ENCODE measurements around the gene CDCP1. TPM values are rescaled to one million over a fixed set of nuclear protein-coding genes. Genes with fewer than 3 reads are reported as not detected.

The CDCP1 gene
- total RNA-seq, 1 donor from 2014 or later, result 53.5 TPM

- H3K4me3 ChIP-seq (ENCODE audit: low read depth, low read length), result no peak overlapping the region
- TF ChIP-seq, protein P1, sequence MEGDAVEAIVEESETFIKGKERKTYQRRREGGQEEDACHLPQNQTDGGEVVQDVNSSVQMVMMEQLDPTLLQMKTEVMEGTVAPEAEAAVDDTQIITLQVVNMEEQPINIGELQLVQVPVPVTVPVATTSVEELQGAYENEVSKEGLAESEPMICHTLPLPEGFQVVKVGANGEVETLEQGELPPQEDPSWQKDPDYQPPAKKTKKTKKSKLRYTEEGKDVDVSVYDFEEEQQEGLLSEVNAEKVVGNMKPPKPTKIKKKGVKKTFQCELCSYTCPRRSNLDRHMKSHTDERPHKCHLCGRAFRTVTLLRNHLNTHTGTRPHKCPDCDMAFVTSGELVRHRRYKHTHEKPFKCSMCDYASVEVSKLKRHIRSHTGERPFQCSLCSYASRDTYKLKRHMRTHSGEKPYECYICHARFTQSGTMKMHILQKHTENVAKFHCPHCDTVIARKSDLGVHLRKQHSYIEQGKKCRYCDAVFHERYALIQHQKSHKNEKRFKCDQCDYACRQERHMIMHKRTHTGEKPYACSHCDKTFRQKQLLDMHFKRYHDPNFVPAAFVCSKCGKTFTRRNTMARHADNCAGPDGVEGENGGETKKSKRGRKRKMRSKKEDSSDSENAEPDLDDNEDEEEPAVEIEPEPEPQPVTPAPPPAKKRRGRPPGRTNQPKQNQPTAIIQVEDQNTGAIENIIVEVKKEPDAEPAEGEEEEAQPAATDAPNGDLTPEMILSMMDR (conservative IDR thresholded peaks at IDR 0.05; ENCODE audit: low read depth, low read length), result no peak
- no peak for DNase-seq (ENCODE audit: low read depth)
Observed at GRCh38 chr3:45097296-45097883, 48.8 kb downstream of the CDCP1 start.

DNA sequence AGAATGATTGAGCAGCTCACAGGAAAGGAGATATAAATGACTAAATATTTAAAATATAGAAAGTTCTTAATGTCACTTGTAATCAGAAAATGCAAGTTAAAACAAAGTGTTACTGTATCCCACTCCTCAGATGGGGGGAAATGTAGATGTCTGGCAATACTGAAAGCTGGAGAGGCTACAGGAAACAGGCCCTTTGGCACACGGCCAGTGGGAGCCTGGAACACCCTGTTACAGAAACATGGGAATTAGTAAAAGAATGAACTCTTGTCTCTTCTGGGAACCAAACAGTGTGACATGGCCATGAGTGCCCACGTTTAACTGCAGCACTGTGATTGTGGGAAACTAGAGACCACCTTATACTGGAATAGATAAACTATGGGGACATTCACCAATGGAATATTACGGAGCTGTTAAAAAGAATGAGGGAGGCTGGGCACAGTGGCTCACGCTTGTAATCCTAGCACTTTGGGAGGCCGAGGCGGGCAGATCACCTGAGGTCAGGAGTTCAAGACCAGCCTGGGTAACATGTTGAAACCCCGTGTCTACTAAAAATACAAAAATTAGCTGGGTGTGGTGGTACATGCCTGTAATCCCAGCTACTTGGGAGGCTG is 50.2 kb downstream of the CDCP1 start:
- no peak for DNase-seq (ENCODE audit: low read depth)
- TF ChIP-seq, protein P1 (conservative IDR thresholded peaks at IDR 0.05; ENCODE audit: low read depth, low read length), result no peak
- H3K4me3 ChIP-seq (ENCODE audit: low read depth, low read length), result no peak overlapping the region

GRCh38 chr3:45093176-45093575 is 53.0 kb downstream of the CDCP1 start:
- DNase-seq (ENCODE audit: low read depth), result no peak
- H3K4me3 ChIP-seq (ENCODE audit: low read depth, low read length), result no peak overlapping the region
- TF ChIP-seq, protein P1 (conservative IDR thresholded peaks at IDR 0.05; ENCODE audit: low read depth, low read length), result no peak

GRCh38 chr3:45092132-45093031 is 53.8 kb downstream of the CDCP1 start:
- no peak overlapping the region for H3K4me3 ChIP-seq (ENCODE audit: low read depth, low read length)
- DNase-seq (ENCODE audit: low read depth), result peak; percentile 71
- TF ChIP-seq, protein P1 (conservative IDR thresholded peaks at IDR 0.05; ENCODE audit: low read depth, low read length), result no peak

- TF ChIP-seq, protein P1 (conservative IDR thresholded peaks at IDR 0.05; ENCODE audit: low read depth, low read length), result no peak
- no peak overlapping the region for H3K4me3 ChIP-seq (ENCODE audit: low read depth, low read length)
- no peak for DNase-seq (ENCODE audit: low read depth)
Observed at GRCh38 chr3:45090855-45091254, 55.3 kb downstream of the CDCP1 start.

DNA sequence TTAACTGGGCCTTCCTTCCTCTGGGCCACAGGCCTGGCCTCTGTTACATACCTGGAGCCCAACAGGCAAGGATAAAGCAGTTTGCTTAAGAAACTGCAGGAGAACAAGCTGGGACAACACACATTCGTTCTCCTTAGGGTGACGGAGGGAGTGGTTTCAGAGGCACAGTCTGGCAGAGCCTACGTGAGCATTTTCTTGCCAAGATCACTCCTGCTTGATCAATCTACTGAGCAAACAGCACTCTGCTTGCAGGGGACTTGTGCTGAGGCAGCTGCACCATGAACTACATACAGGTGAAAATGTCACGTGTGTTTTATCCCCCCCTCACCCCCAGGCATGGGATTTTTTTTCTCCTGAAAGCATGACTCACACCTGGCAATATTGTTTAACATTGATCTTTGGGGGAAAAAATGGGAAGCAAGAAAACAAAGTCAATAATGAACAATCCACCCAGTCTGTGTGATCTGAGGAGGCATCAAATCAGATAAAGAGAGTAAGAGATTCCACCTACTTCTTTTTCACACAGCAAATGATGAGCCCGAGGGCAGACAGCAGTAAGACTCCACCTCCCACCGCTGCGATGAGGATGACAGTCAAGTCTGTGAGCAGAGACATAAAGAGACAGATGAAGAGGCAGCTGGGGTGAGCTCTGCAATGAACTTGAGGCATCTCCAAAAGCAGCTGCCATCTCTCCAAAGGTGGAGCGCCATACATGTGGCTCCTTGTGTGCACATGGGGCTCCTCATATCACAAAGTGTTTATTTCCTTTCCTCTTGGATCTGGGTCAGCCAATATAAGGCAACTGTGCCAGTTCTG is 57.4 kb downstream of the CDCP1 start:
- H3K4me3 ChIP-seq (ENCODE audit: low read depth, low read length), result no peak overlapping the region
- TF ChIP-seq, protein P1 (conservative IDR thresholded peaks at IDR 0.05; ENCODE audit: low read depth, low read length), result no peak
- DNase-seq (ENCODE audit: low read depth), result no peak
